B cell (primary cell): ENCODE results near the gene CCIN.

Experiments
- CTCF ChIP-seq: fragments of 200-600 bp; IDR thresholded peaks from one replicate; pipeline ENCODE4 v1.8.0; 2022; ENCODE audit warnings: antibody characterized with exemption, mild to moderate bottlenecking
- EZH2 ChIP-seq: IDR thresholded peaks from 2 replicates; pipeline ENCODE4 v1.6.1; 2012; ENCODE audit warnings: borderline replicate concordance, low read depth, mild to moderate bottlenecking, moderate library complexity, low read length; ENCODE audit not compliant: insufficient read depth, poor library complexity, severe bottlenecking

- TF ChIP-seq CTCF (no peak), EZH2 (no peak)
Measured at GRCh38 chr9:36136894-36137391, 32.2 kb upstream of the CCIN start.
